Epithelial cell of esophagus (primary cell): ENCODE data around the gene TSGA10IP.

Experiments used
- DNase-seq: peaks from one replicate; pipeline ENCODE4 v3.0.0; 2010; ENCODE audit warnings: low read depth
- H3K4me3 ChIP-seq: 2 replicates; pipeline ENCODE4 v1.5.1; 2011; ENCODE audit warnings: mild to moderate bottlenecking, low read length, control low read depth
- TF ChIP-seq, protein P1 (sequence below): IDR thresholded peaks from 2 replicates; pipeline ENCODE4 v1.5.1; 2011; ENCODE audit warnings: low read depth, mild to moderate bottlenecking, low read length, control low read depth, inconsistent platforms; ENCODE audit not compliant: insufficient read depth; ENCODE audit errors: missing control alignments

Gene TSGA10IP

DNA sequence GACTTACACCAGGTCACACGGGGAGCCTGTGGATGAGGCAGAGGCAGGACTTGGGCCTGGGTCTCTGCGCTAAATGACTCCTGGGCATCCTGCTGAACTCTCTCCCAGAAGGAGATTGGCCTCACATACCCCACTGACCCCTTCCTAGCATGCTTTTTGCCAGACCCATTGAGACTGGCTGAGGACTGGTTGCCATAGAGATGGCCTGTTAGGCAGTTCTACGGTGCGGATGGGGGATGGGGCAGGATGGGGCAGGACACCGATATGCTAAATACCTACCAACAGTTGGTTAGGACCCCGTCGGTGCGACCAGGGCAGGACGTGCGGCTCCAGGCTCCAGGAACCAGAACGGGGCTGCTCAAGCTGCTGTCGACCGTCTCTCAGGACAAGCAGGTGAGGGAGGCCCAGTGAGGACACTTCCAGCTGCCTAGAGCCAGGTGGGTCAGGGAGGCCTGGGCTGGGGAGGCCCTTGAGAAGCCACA is at the start of gene TSGA10IP:
Gene TSGA10IP (plus strand): TSS at position 51 of the 482 bp plus-strand sequence. CDS start 196 bp downstream, at position 247.
- no peak within 1 kb of the TSS for H3K4me3 ChIP-seq
- DNase-seq, result no peak
- TF ChIP-seq, protein P1, sequence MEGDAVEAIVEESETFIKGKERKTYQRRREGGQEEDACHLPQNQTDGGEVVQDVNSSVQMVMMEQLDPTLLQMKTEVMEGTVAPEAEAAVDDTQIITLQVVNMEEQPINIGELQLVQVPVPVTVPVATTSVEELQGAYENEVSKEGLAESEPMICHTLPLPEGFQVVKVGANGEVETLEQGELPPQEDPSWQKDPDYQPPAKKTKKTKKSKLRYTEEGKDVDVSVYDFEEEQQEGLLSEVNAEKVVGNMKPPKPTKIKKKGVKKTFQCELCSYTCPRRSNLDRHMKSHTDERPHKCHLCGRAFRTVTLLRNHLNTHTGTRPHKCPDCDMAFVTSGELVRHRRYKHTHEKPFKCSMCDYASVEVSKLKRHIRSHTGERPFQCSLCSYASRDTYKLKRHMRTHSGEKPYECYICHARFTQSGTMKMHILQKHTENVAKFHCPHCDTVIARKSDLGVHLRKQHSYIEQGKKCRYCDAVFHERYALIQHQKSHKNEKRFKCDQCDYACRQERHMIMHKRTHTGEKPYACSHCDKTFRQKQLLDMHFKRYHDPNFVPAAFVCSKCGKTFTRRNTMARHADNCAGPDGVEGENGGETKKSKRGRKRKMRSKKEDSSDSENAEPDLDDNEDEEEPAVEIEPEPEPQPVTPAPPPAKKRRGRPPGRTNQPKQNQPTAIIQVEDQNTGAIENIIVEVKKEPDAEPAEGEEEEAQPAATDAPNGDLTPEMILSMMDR, result no peak

DNA sequence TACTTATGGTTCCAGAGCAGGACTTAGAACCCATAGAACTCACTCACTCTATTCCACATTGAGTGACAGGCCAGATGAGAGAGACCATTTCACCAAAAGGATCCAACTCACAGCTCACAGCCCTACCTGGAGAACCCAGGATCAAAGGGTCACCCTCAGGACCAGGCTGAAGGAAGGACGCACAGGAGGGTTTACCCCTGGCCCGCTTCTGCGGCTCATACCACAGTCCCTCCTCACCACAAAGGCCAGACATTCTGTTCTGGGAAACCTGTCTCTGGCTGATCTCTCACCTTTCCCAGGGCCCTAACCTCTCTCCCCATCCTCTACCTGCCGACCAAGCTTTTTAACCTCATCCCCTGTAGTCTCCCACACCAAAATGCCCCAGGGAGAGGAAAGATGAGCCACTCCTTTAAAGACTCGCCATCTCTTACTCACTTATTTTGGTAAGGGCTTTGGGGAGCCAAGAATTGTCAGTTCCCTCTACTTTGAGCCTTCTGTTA is 49.7 kb upstream of the TSGA10IP start:
- DNase-seq, result no peak
- H3K4me3 ChIP-seq, result no peak overlapping the region
- TF ChIP-seq, protein P1, result no peak

DNA sequence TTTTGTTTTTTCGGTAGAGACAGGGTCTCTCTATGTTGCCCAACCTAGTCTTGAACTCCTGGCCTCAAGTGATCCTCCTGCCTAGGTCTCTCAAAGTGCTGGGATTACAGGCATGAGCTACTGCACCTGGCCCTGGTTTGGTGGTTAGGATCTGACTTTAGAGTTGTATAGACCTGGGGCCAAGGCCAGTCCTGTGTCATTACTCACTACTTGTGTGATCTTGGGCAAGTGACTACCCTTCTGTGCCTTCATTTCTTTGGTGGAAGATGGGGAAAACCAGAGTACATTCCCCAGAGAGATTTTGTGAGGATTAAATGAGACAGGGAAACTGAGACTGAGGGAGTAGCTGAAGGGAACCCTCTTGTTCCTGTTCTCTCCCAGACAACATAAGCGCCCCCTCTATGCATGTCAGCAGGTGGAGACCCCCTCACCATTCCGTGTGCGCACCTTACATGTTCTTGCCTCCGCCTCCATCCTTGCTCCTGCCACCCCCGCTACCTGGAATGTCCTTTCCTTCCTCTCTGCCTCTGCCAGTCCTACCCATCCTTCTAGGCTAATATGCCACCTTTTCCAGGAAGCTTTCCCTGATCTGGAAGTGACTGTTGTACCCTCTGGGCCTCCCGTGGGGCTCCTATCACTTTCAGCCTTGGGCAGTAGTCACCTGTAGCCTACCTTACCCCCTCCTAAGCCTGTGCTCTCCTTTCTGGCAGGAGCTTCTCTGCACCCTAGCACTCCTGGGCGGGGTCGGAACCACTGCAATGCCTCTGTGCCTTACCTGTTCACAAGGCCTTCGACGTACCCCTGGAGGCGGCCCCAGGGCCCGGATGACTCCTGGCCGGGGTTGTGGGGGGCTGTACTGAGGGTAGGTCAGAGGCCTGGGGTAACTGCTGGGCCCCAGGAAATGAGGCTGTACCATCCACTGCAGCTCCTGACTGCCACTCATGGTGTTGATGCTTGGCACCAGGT is 49.0 kb upstream of the TSGA10IP start:
- TF ChIP-seq, protein P1, result no peak
- no peak for DNase-seq
- no peak overlapping the region for H3K4me3 ChIP-seq

DNA sequence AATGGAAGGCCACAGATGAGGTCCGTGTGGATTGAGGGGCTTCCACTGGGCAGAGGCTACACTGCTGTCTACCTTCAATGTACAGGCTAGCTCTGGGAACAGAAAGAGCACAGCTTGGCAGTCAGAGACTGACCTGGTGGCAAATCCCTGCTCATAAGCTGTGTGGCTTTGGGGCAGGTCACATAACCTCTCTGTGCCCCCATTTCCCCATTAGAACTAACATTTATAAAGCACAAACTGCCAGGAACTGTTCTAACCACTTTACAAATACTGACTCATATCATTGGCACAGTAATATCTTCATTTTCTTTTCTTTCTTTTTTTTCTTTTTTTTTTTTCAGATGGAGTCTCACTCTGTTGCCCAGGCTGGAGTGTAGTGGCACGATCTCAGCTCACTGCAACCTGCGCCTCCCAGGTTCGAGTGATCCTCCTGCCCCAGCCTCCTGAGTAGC is 48.2 kb upstream of the TSGA10IP start:
- TF ChIP-seq, protein P1, result no peak
- no peak for DNase-seq
- H3K4me3 ChIP-seq, result no peak overlapping the region

DNA sequence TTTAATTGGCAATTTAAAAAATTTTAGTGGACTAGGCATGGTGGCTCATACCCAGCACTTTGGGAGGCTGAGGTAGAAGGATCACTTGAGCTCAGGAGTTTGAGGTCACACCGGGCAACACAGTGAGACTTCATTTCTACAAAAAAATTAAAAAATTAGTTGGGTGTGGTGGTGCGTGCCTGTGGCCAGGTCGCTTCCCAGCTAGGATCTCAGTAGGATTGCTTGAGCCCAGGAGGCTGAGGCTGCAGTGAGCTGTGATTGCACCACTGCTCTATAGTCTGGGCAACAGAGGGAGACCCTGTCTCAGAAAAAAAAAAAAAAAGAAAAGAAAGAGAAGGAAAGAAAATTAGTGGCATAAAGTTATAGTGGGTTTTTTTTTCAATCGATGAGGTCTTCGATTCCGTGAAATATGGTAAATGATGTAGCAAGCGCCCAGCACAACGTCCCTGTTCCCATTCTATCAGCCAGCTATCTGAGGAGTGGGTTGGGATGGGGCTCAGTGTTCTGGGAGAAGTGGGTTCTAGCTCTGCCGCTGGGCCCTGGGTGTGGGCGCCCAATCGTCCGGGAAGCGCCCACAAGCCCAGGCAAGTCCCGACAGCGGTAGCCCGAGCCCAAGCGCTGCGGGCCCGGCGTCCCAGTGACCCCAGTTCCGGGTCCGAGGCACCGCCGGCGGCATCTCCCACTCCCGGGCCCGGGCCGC is 46.5 kb upstream of the TSGA10IP start:
- DNase-seq, result peak; percentile 89
- TF ChIP-seq, protein P1, result no peak
- peak overlapping the region; percentile 87 for H3K4me3 ChIP-seq

DNA sequence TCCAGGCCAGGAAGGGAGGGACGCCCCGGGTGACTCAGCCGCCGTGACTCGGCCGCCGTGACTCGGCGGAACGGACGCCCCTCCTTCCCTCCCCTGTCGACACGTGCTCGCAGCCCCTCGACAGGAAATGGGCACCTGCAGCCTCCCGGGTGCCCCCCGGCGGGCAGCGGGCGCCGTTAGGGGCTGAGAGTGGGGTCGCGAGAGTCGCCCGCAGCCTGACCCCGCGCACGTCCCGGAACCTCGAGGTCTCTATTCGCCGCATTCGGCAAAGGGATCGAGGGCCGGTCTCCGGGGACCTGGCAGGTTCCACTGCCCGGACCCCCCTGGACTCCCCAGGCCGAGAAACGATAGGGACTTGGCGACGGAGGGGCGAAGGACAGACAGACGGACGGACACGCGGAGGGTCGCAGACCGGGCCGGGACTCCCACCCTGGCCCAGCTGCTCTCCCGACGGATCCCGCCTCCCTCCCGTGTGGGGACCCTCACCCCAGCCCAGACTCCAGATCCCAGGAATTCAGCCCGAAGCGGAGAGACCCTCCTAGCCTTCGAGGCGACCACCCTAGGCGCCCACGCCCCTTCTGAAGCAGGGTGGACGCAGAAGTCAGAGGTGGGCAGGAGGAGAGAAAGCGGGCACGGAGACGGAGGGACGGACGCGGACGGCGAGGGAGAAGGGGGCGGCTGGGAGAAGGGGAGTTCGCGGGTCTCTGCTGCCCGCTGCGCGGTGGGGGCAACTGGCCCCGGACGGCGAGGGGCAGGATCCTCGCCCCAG is 45.7 kb upstream of the TSGA10IP start:
- TF ChIP-seq, protein P1, result no peak
- no peak for DNase-seq
- H3K4me3 ChIP-seq, result peak overlapping the region; percentile 87
